ENCODE measurements around the gene SMURF1.
A peak's percentile ranks its signal among the peaks of the same experiment; 100 is the strongest.

The SMURF1 gene

GRCh38 chr7:99024066-99024465 is 119.8 kb downstream of the SMURF1 start:
- TF ChIP-seq, protein P1, sequence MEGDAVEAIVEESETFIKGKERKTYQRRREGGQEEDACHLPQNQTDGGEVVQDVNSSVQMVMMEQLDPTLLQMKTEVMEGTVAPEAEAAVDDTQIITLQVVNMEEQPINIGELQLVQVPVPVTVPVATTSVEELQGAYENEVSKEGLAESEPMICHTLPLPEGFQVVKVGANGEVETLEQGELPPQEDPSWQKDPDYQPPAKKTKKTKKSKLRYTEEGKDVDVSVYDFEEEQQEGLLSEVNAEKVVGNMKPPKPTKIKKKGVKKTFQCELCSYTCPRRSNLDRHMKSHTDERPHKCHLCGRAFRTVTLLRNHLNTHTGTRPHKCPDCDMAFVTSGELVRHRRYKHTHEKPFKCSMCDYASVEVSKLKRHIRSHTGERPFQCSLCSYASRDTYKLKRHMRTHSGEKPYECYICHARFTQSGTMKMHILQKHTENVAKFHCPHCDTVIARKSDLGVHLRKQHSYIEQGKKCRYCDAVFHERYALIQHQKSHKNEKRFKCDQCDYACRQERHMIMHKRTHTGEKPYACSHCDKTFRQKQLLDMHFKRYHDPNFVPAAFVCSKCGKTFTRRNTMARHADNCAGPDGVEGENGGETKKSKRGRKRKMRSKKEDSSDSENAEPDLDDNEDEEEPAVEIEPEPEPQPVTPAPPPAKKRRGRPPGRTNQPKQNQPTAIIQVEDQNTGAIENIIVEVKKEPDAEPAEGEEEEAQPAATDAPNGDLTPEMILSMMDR (IDR thresholded peaks at IDR 0.05; ENCODE audit: insufficient read depth, low read depth, low read length, missing control alignments) = no peak
- DNase-seq (ENCODE audit: low read depth) = no peak
- H3K4me3 ChIP-seq (ENCODE audit: low read depth, low read length) = no peak overlapping the region

GRCh38 chr7:99021941-99022560 is 121.9 kb downstream of the SMURF1 start:
- no peak for DNase-seq (ENCODE audit: low read depth)
- TF ChIP-seq, protein P1 (IDR thresholded peaks at IDR 0.05; ENCODE audit: insufficient read depth, low read depth, low read length, missing control alignments) = no peak
- no peak overlapping the region for H3K4me3 ChIP-seq (ENCODE audit: low read depth, low read length)

GRCh38 chr7:99020413-99020715 is 123.5 kb downstream of the SMURF1 start:
- TF ChIP-seq, protein P1 (IDR thresholded peaks at IDR 0.05; ENCODE audit: insufficient read depth, low read depth, low read length, missing control alignments) = no peak
- no peak overlapping the region for H3K4me3 ChIP-seq (ENCODE audit: low read depth, low read length)
- no peak for DNase-seq (ENCODE audit: low read depth)

DNA sequence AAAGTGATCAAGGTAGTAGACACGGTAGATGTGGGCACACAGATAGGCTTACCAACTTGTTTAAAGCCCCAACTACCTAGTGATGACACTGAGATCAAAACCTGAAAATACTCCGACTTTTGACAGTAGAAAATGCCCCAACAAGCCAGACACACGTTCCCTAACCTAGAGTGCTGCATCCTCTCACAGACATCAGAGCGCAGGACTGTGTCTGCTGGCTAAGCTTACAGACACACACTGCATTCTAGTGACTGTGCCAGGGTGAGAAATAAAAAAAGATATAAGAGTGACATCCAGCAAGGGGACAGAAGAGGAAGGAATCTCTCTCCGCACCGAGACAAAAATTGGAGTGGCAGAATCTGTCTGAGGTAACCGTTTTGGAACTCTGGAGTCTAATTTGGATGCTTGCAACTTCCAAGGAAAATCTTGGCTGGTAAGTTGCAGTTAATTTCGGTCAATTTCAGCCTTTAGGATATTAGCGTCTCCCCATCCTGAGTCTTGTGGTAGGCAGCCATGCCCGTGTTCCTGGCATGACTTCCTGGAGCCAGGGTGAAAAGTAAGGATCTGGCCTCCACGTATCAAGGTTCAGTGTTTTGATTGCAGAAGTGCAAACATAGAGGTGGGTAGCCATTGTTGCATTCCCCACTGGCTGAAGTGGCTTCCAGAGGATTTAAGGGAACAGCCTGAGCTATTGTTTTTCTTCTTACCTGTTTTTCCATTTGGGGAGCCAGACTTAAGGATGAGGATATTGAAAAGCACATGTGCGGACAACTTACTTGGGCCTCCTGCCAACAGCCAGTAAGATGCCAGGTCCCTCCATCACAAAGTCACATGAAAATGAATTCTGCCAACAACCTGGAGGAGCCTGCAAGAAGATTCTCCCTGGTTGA is 124.1 kb downstream of the SMURF1 start:
- TF ChIP-seq, protein P1 (IDR thresholded peaks at IDR 0.05; ENCODE audit: insufficient read depth, low read depth, low read length, missing control alignments) = no peak
- DNase-seq (ENCODE audit: low read depth) = no peak
- no peak overlapping the region for H3K4me3 ChIP-seq (ENCODE audit: low read depth, low read length)

- peak; percentile 30 for DNase-seq (ENCODE audit: low read depth)
- TF ChIP-seq, protein P1 (IDR thresholded peaks at IDR 0.05; ENCODE audit: insufficient read depth, low read depth, low read length, missing control alignments) = no peak
- H3K4me3 ChIP-seq (ENCODE audit: low read depth, low read length) = no peak overlapping the region
These were observed 127.7 kb downstream of the SMURF1 start for GRCh38 chr7:99016196-99016595.

- no peak for DNase-seq (ENCODE audit: low read depth)
- TF ChIP-seq, protein P1 (IDR thresholded peaks at IDR 0.05; ENCODE audit: insufficient read depth, low read depth, low read length, missing control alignments) = no peak
- H3K4me3 ChIP-seq (ENCODE audit: low read depth, low read length) = no peak overlapping the region
These were observed 129.6 kb downstream of the SMURF1 start for GRCh38 chr7:99014113-99014985.

Measured in GM12865 (cell line).